Keratinocyte (primary cell): ENCODE measurements around the gene SCUBE1.

Source experiments
- CTCF ChIP-seq, 3 experiments: IDR thresholded peaks in 1 of 3; conservative IDR thresholded peaks in 1 of 3; optimal IDR thresholded peaks in 1 of 3; 2 replicates in 2 of 3; 3 replicates in 1 of 3; pipeline versions ENCODE3 to v1.5.1; 2011; ENCODE audit warnings: low read length in 3 of 3, mild to moderate bottlenecking in 3 of 3, moderate library complexity in 2 of 3, control low read depth in 1 of 3, inconsistent platforms in 1 of 3; ENCODE audit not compliant: insufficient read depth in 2 of 3; ENCODE audit errors: extremely low read depth in 1 of 3
- EZH2 ChIP-seq: IDR thresholded peaks from one replicate; pipeline ENCODE4 v1.6.1; 2012; ENCODE audit warnings: inconsistent platforms, mild to moderate bottlenecking, low read length, moderate library complexity

- TF ChIP-seq EZH2 = no peak
- no peak for TF ChIP-seq CTCF (optimal IDR thresholded peaks at IDR 0.05 in 1 of 3, IDR thresholded peaks at IDR 0.05 in 1 of 3, conservative IDR thresholded peaks at IDR 0.05 in 1 of 3; ENCODE audit: extremely low read depth in 1 of 3, insufficient read depth in 2 of 3, low read length in 3 of 3)
These were observed 38.2 kb downstream of the SCUBE1 start for GRCh38 chr22:43304831-43305590.
